ENCODE results near the gene NCAPD2. TPM values are rescaled to one million over a fixed set of nuclear protein-coding genes. Genes with fewer than 3 reads are reported as not detected.

NCAPD2 gene
- polyA plus RNA-seq, 1 of the 3 experiments (the other 2 are of a cell fraction): 46.9 TPM

- Histone ChIP-seq H4K20me1 (ENCODE audit: insufficient read depth) (no peaks in the 10 kb centered on the region), H3K36me3 (replicated peaks in 1 of 2; ENCODE audit: control insufficient read depth in 1 of 2, insufficient read depth in 2 of 2, low read length in 1 of 2) (peaks cover 46 to 68% of the 10 kb centered on the region in 2 experiments), H2AFZ (ENCODE audit: low read depth) (no peak overlapping the region), H3K4me1 (ENCODE audit: control insufficient read depth in 1 of 2, insufficient read depth in 2 of 2, low read depth in 1 of 2, low read length in 1 of 2) (peaks cover 10 to 14% of the 10 kb centered on the region in 2 experiments; a peak in 2 of 4 replicates), H3K4me2 (no peak overlapping the region), H3K9ac (no peak overlapping the region), H3K9me2 (no peaks in the 10 kb centered on the region), H3K27ac (ENCODE audit: low read depth in 2 of 2, low read length in 1 of 2) (no peak overlapping the region; a peak in 1 of 4 replicates), H3K9me3 (no peaks in the 10 kb centered on the region), H3K79me2 (ENCODE audit: insufficient read depth) (peaks cover 28% of the 10 kb centered on the region), H3F3A (replicated peaks; ENCODE audit: insufficient read depth) (peaks cover 42% of the 10 kb centered on the region), H3K27me3 (ENCODE audit: insufficient read depth) (no peaks in the 10 kb centered on the region), H3K4me3 (ENCODE audit: low read depth in 2 of 2, low read length in 1 of 2) (no peak overlapping the region)
- TF ChIP-seq ELF1 (IDR thresholded peaks at IDR 0.05) (no peak), CHD2 (IDR thresholded peaks at IDR 0.05; ENCODE audit: low read length, partially characterized antibody) (no peak), EZH2phosphoT487 (IDR thresholded peaks at IDR 0.05; ENCODE audit: borderline replicate concordance, low read depth) (no peak), FOXJ3 (CRISPR knock-in tag; IDR thresholded peaks at IDR 0.05) (no peak), EP300 (IDR thresholded peaks at IDR 0.05; ENCODE audit: borderline replicate concordance in 1 of 2, low read depth in 1 of 2, low read length in 1 of 2) (no peak), TEAD4 (IDR thresholded peaks at IDR 0.05; ENCODE audit: borderline replicate concordance, insufficient read depth) (no peak), RAD21 (IDR thresholded peaks at IDR 0.05; ENCODE audit: low read length) (no peak), REST (IDR thresholded peaks at IDR 0.05; ENCODE audit: low read depth, low read length) (no peak), FOSL2 (IDR thresholded peaks at IDR 0.05; ENCODE audit: borderline replicate concordance, low read depth) (no peak), NFIC (IDR thresholded peaks at IDR 0.05; ENCODE audit: borderline replicate concordance) (no peak), PBX3 (IDR thresholded peaks at IDR 0.05) (no peak), NRF1 (IDR thresholded peaks at IDR 0.05; ENCODE audit: low read depth, low read length) (no peak), MEF2A (IDR thresholded peaks at IDR 0.05; ENCODE audit: borderline replicate concordance, low read depth) (no peak), SMC3 (IDR thresholded peaks at IDR 0.05; ENCODE audit: low read depth, low read length) (no peak), RFX5 (IDR thresholded peaks at IDR 0.05; ENCODE audit: low read length) (no peak), TCF12 (IDR thresholded peaks at IDR 0.05) (no peak)
- WGBS (ENCODE audit: low lambda C conversion rate): 100% methylated on average over 3 of the region's 9 CpGs
- POLR2A ChIA-PET: interaction anchor here (3.2 kb wide), 1 partner anchor 9 kb away, joined by 14 read pairs; no protein-coding TSS in a partner anchor
- DNase-seq: no peak
- CTCF ChIA-PET: interaction anchor here (1.0 to 1.7 kb wide), 3 partner anchors 8 to 106 kb away, joined by 3 to 9 read pairs (median 3); no protein-coding TSS in a partner anchor
Measured at GRCh38 chr12:6529291-6529737, 35.4 kb downstream of the NCAPD2 start.
